Adrenal gland (tissue), 12 donors: ENCODE measurements around the gene HTR3B. TPM values are rescaled to one million over a fixed set of nuclear protein-coding genes. Genes with fewer than 3 reads are reported as not detected.
"Not testable (repeated sequence)": the region's sequence is repeated elsewhere in the genome, so short reads cannot be mapped to it uniquely, and the experiment has no call there.

ENCODE experiments used
- DNase-seq, 7 donors: peaks; one replicate each; pipeline ENCODE4 v3.0.0-alpha.2; 2019 to 2020
- H3K27ac ChIP-seq, 5 donors: fragments of 200-600 bp; sonication (generic) in 4 of 5; 1 replicate in 3 of 5; 2 replicates in 2 of 5; pipeline versions ENCODE4 v1.5.1 to v1.8.0; 2016 to 2020; ENCODE audit warnings: mild to moderate bottlenecking in 1 of 5
- H3K27me3 ChIP-seq: fragments of 200-600 bp; 2 replicates; pipeline ENCODE4 v1.8.0; 2021
- H3K36me3 ChIP-seq, 2 donors: fragments of 200-600 bp; replicated peaks in 1 of 2; 1 replicate in 1 of 2; 2 replicates in 1 of 2; pipeline versions ENCODE4 v1.5.1 to v1.8.0; 2018 to 2022
- H3K4me1 ChIP-seq, 2 donors: fragments of 200-600 bp; replicated peaks in 1 of 2; 1 replicate in 1 of 2; 2 replicates in 1 of 2; pipeline versions ENCODE4 v1.5.1 to v1.8.0; 2018 to 2021
- H3K4me3 ChIP-seq, 4 donors: fragments of 200-600 bp; sonication (generic) in 3 of 4; one replicate each; pipeline ENCODE4 v1.5.1; 2016 to 2018
- H3K9me3 ChIP-seq, 3 donors: fragments of 200-600 bp; sonication (generic) in 1 of 3; replicated peaks in 1 of 3; 1 replicate in 2 of 3; 2 replicates in 1 of 3; pipeline versions ENCODE4 v1.5.1 to v1.8.0; 2016 to 2021
- POLR2A ChIP-seq, 2 donors: fragments of 450-650 bp; IDR thresholded peaks; one replicate each; pipeline ENCODE4 v1.6.1; 2017; ENCODE audit warnings: antibody characterized with exemption in 2 of 2, mild to moderate bottlenecking in 2 of 2, moderate library complexity in 1 of 2
- WGBS, 4 donors: extraction: QIAGEN DNeasy Blood & Tissue Kit in 2 of 4; methylation state at CpG; one replicate each; pipeline versions ENCODE4 v1.1.5 to v1.1.7; 2013 to 2017; 5-methylcytosine and 5-hydroxymethylcytosine counted together
- intact Hi-C, 2 donors: fragments of 100-400 bp; cut with DNase I; formaldehyde crosslinking; loops; one replicate each; pipeline versions ENCODE4 v1.14.1 to v1.15.0; 2022 to 2023
- polyA plus RNA-seq, 3 donors: library from polyadenylated mRNA; stranded (reverse); fragments of 200-250 nt in 2 of 3; fragments of 350-450 nt in 1 of 3; fragmentation: Illumina TruSeq in 1 of 3; extraction: RNeasy Lipid Tissue Mini Kit (QIAGEN cat#74804) in 1 of 3; gene quantifications; one replicate each; pipeline ENCODE4 v1.2.3, GENCODE V29; 2013 to 2014
- total RNA-seq, 9 donors: library from RNA; depleted of rRNA in 4 of 9; stranded (reverse); fragments of >200 nt in 4 of 9; fragments of 120-200 nt in 1 of 9; fragmentation: NEBNext Ultra II Directional in 1 of 9; extraction: Animal tissue kit (Norgen Biotek cat#: 25700) in 1 of 9; gene quantifications; one replicate each; pipeline versions ENCODE4 v1.1.0 to v1.2.4, GENCODE V29; 2013 to 2023
- TF ChIP-seq, protein P1 (sequence below), 6 experiments: fragments of 450-650 bp in 4 of 6; fragments of 200-600 bp in 2 of 6; sonication (generic) in 1 of 6; IDR thresholded peaks; 1 replicate in 5 of 6; 2 replicates in 1 of 6; pipeline versions ENCODE4 v1.5.1 to v1.8.0; 2016 to 2021; ENCODE audit warnings: antibody characterized with exemption in 6 of 6, mild to moderate bottlenecking in 2 of 6, moderate library complexity in 1 of 6
- donor health status: healthy with polysubstance abuse.
- donor health status: Bipolar disorder and iron deficiency.
- donor health status: DM: yes; HTN: yes; CAD: no.
- donor health status: DM: no; HTN: no; CAD: no.
- donor health status: DM: no; HTN: no; CAD: no.
- donor health status: DM: yes; HTN: yes; CAD: no.

Gene HTR3B
- total and polyA plus RNA-seq, 12 donors, result not detected

DNA sequence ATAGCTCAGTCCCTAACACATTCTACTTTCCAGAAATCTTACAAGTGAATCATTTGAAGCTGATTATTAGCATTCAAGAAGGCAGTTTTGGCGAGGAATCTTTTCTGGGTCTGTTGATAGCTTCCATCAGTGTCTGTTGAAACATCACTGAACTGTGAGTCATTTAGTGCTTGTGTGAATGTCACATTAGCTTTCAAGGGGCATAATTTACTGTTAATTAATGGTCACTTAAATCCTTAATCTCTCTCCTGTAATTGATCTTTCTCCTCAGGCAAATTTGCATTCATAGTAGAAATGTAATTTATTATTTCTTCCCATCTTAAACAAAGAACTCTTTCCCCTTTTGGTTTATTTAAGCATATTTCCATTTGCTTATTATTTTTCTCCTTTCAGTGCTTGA lies 2.6 kb downstream of the HTR3B start:
- H3K4me3 ChIP-seq, result no peak overlapping the region
- no peaks in the 10 kb centered on the region for H3K36me3 ChIP-seq
- no peaks in the 10 kb centered on the region for H3K27me3 ChIP-seq
- 40 to 51% (median 47%) methylated on average over 1 of the region's 1 CpG for WGBS, 4 donors
- H3K9me3 ChIP-seq, result no peaks in the 10 kb centered on the region
- intact Hi-C loops, result no loop called here
- H3K27ac ChIP-seq, result no peak overlapping the region
- DNase-seq, result no peak
- no peaks in the 10 kb centered on the region for H3K4me1 ChIP-seq
- TF ChIP-seq, protein P1, sequence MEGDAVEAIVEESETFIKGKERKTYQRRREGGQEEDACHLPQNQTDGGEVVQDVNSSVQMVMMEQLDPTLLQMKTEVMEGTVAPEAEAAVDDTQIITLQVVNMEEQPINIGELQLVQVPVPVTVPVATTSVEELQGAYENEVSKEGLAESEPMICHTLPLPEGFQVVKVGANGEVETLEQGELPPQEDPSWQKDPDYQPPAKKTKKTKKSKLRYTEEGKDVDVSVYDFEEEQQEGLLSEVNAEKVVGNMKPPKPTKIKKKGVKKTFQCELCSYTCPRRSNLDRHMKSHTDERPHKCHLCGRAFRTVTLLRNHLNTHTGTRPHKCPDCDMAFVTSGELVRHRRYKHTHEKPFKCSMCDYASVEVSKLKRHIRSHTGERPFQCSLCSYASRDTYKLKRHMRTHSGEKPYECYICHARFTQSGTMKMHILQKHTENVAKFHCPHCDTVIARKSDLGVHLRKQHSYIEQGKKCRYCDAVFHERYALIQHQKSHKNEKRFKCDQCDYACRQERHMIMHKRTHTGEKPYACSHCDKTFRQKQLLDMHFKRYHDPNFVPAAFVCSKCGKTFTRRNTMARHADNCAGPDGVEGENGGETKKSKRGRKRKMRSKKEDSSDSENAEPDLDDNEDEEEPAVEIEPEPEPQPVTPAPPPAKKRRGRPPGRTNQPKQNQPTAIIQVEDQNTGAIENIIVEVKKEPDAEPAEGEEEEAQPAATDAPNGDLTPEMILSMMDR (IDR thresholded peaks at IDR 0.05), result no peak
- no peak for TF ChIP-seq POLR2A (IDR thresholded peaks at IDR 0.05)

DNA sequence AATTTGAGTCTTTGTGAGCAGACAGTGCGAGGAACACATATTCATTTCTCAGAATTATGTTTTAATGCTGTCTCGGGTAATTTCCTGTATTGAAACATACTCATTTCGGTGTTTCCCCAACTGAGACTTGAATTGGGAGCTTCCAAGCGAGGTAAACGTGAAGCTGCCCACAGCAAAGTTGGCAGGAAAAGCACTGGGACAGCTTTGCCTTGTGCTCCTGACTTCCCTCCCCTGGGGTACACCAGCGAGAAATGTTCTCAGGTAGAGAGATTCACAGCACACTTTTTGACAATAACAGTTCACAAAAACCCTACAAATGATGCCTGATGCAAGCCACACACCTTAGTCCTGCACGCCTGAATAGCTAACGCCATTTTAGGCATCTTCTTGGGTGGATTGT lies 3.1 kb downstream of the HTR3B start:
- Histone ChIP-seq H3K36me3 (no peaks in the 10 kb centered on the region), H3K4me3 (no peak overlapping the region), H3K9me3 (no peaks in the 10 kb centered on the region), H3K27me3 (no peaks in the 10 kb centered on the region), H3K4me1 (no peaks in the 10 kb centered on the region), H3K27ac (no peak overlapping the region)
- DNase-seq, result no peak
- intact Hi-C loops, result no loop called here
- no peak for TF ChIP-seq POLR2A (IDR thresholded peaks at IDR 0.05)
- TF ChIP-seq, protein P1 (IDR thresholded peaks at IDR 0.05), result no peak
- 70 to 76% (median 73%) methylated on average over 7 to 8 of the region's 8 CpGs for WGBS, 4 donors

DNA sequence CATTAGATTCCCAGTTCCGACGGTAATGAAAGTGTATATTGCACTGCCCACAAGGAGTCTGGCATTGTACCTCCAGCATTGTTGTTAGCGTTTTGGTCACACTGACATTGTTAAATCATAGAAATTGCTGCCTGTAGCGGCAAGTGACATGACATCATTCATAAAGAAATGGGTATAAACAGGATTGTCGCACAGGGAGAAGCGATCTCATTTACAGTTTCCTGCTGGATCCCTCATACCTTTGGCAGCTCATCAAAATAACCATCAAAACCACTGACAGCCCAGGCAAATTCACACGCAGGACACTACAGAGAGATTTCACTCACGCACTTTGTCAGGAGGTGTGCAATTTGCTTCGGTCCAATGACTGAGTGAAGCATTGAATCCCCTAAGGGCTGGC lies 3.5 kb downstream of the HTR3B start:
- Histone ChIP-seq H3K36me3 (no peaks in the 10 kb centered on the region), H3K9me3 (no peaks in the 10 kb centered on the region), H3K27me3 (no peaks in the 10 kb centered on the region), H3K4me3 (no peak overlapping the region), H3K27ac (no peak overlapping the region), H3K4me1 (no peaks in the 10 kb centered on the region)
- TF ChIP-seq, protein P1 (IDR thresholded peaks at IDR 0.05), result no peak
- TF ChIP-seq POLR2A (IDR thresholded peaks at IDR 0.05), result no peak
- intact Hi-C loops, result no loop called here
- no peak for DNase-seq
- 71 to 81% (median 75%) methylated on average over 9 of the region's 9 CpGs for WGBS, 4 donors

DNA sequence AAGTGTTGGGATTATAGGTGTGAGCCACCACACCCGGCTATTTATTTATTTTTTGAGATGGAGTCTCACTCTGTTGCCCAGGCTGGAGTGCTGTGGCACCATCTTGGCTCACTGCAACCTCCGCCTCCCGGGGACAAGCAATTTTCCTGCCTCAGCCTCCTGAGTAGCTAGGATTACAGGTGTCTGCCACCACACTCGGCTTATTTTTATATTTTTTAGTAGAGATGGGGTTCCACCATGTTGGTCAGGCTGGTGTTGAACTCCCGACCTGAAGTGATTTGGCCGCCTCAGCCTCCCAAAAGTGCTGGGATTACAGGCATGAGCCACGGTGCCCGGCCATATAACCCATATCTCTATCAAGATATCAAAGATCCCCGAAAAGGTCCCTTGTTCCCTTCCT lies 6.9 kb downstream of the HTR3B start:
- H3K4me1 ChIP-seq, H3K27me3 ChIP-seq, H3K27ac ChIP-seq, H3K9me3 ChIP-seq, H3K4me3 ChIP-seq, intact Hi-C loops, DNase-seq, H3K36me3 ChIP-seq: not testable (repeated sequence)
- 89 to 96% (median 91%) methylated on average over 9 of the region's 9 CpGs for WGBS, 4 donors

DNA sequence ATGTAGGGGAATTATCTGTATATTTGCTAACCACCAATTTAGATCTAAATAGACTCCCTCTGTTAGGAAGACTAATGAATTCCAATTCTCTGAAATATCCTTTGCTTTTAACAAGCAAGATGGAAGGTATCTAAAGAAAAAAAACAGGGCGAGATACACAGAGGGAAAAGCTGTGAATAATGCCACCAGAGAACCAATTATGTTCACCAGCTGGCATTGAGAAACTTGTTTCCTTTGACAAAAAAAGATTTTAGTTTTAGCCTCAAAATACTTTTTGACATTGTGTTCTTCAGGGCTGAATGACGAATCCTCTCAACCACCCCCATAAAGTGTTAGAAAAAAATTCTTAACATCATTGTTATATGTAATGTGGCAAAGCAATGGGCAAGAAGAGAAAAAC lies 19.0 kb downstream of the HTR3B start:
- Histone ChIP-seq H3K4me1 (no peaks in the 10 kb centered on the region), H3K27ac (no peak overlapping the region), H3K9me3 (no peaks in the 10 kb centered on the region), H3K4me3 (no peak overlapping the region), H3K27me3 (no peaks in the 10 kb centered on the region), H3K36me3 (no peaks in the 10 kb centered on the region)
- TF ChIP-seq, protein P1 (IDR thresholded peaks at IDR 0.05), result no peak
- TF ChIP-seq POLR2A (IDR thresholded peaks at IDR 0.05), result no peak
- DNase-seq, result no peak
- 67 to 77% (median 72%) methylated on average over 2 of the region's 2 CpGs for WGBS, 4 donors
- intact Hi-C loops, result no loop called here
